B cell (primary cell): Measurements from ENCODE around the gene MCRS1. TPM values are rescaled to one million over a fixed set of nuclear protein-coding genes. Genes with fewer than 3 reads are reported as not detected.

Source experiments
- ATAC-seq: fragments of 200-7000 bp; cut with Tn5 transposase; one replicate; pipeline ENCODE4 v1.10.0; 2021; ENCODE audit warnings: low read depth, mild to moderate bottlenecking, moderate number of reproducible peaks, moderate library complexity
- CTCF ChIA-PET: fragments of 350-600 bp; sonication (Branson Sonifier 250); formaldehyde crosslinking; loops from one replicate; lab custom pipeline; 2021; ENCODE audit warnings: antibody characterized with exemption, inconsistent platforms; lab: Charles Lee
- POLR2A ChIA-PET: fragments of 350-600 bp; sonication (Branson Sonifier 250); formaldehyde crosslinking; loops from one replicate; lab custom pipeline; 2021; ENCODE audit warnings: antibody characterized with exemption; lab: Charles Lee
- DNase-seq: peaks from one replicate; pipeline ENCODE4 v3.0.0; 2013
- H2AFZ ChIP-seq: 2 replicates; pipeline ENCODE4 v1.6.1; 2012; ENCODE audit warnings: mild to moderate bottlenecking, low read depth, low read length; ENCODE audit not compliant: insufficient read depth, poor library complexity, severe bottlenecking
- H3K27ac ChIP-seq, 2 donors: 1 replicate in 1 of 2; 2 replicates in 1 of 2; pipeline ENCODE4 v1.5.1; 2012 to 2013; ENCODE audit warnings: low read length in 2 of 2, mild to moderate bottlenecking in 2 of 2, moderate library complexity in 1 of 2
- H3K27me3 ChIP-seq, 4 experiments: fragments of 200-600 bp in 1 of 4; sonication (generic) in 1 of 4; replicated peaks in 1 of 4; 1 replicate in 2 of 4; 2 replicates in 2 of 4; pipeline versions ENCODE4 v1.6.1 to v1.7.0; 2013 to 2016; ENCODE audit warnings: low read length in 3 of 4, mild to moderate bottlenecking in 2 of 4, mixed read lengths in 1 of 4, moderate library complexity in 1 of 4; ENCODE audit not compliant: insufficient read depth in 4 of 4, control insufficient read depth in 3 of 4; ENCODE audit errors: control extremely low read depth in 1 of 4
- H3K36me3 ChIP-seq, 2 experiments: replicated peaks in 1 of 2; 1 replicate in 1 of 2; 2 replicates in 1 of 2; pipeline versions ENCODE4 v1.6.1 to v1.7.1; 2013; ENCODE audit warnings: low read length in 1 of 2; ENCODE audit not compliant: insufficient read depth in 2 of 2, control insufficient read depth in 1 of 2; ENCODE audit errors: control extremely low read depth in 1 of 2, extremely low read depth in 1 of 2
- H3K4me1 ChIP-seq, 2 donors: fragments of 200-600 bp in 1 of 2; sonication (generic) in 1 of 2; 1 replicate in 1 of 2; 2 replicates in 1 of 2; pipeline versions ENCODE4 v1.5.1 to v1.6.1; 2013 to 2017; ENCODE audit warnings: low read length in 2 of 2; ENCODE audit not compliant: control insufficient read depth in 2 of 2, insufficient read depth in 2 of 2
- H3K4me2 ChIP-seq: replicated peaks from 2 replicates; pipeline ENCODE3; 2012; ENCODE audit warnings: mild to moderate bottlenecking, low read depth, low read length; ENCODE audit not compliant: poor library complexity, severe bottlenecking
- H3K4me3 ChIP-seq, 5 experiments: fragments of 200-600 bp in 1 of 5; sonication (generic) in 1 of 5; 1 replicate in 3 of 5; 2 replicates in 2 of 5; pipeline versions ENCODE4 v1.5.1 to v1.7.0; 2011 to 2016; ENCODE audit warnings: low read length in 4 of 5, mild to moderate bottlenecking in 4 of 5, low read depth in 2 of 5, control low read depth in 1 of 5, moderate library complexity in 1 of 5; ENCODE audit not compliant: insufficient read depth in 1 of 5; ENCODE audit errors: control extremely low read depth in 1 of 5, extremely low read depth in 1 of 5
- H3K79me2 ChIP-seq: fragments of 200-600 bp; sonication (generic); one replicate; pipeline ENCODE4 v1.6.0; 2016; ENCODE audit warnings: low read length; ENCODE audit not compliant: control insufficient read depth, insufficient read depth
- H3K9ac ChIP-seq: fragments of 200-600 bp; sonication (generic); 2 replicates; pipeline ENCODE4 v1.6.1; 2017; ENCODE audit warnings: mild to moderate bottlenecking, low read length, moderate library complexity
- H3K9me3 ChIP-seq, 3 donors: one replicate each; pipeline versions ENCODE4 v1.6.1 to v1.7.1; 2013; ENCODE audit warnings: low read length in 2 of 3; ENCODE audit not compliant: control insufficient read depth in 2 of 3, insufficient read depth in 1 of 3; ENCODE audit errors: control extremely low read depth in 1 of 3
- H4K20me1 ChIP-seq: 2 replicates; pipeline ENCODE4 v1.6.0; 2012; ENCODE audit warnings: mild to moderate bottlenecking, low read length; ENCODE audit not compliant: insufficient read depth, control insufficient read depth, poor library complexity, severe bottlenecking
- H3K27ac Mint-ChIP-seq: one replicate; pipeline ENCODE4 v1.8.0; 2021; ENCODE audit warnings: mixed read lengths
- H3K27me3 Mint-ChIP-seq: one replicate; pipeline ENCODE4 v1.8.0; 2021; ENCODE audit warnings: mixed read lengths
- H3K4me1 Mint-ChIP-seq: one replicate; pipeline ENCODE4 v1.8.0; 2021; ENCODE audit warnings: mixed read lengths
- H3K4me3 Mint-ChIP-seq: one replicate; pipeline ENCODE4 v1.8.0; 2021; ENCODE audit warnings: mixed read lengths
- H3K9me3 Mint-ChIP-seq: one replicate; pipeline ENCODE4 v1.8.0; 2022; ENCODE audit warnings: mixed read lengths; ENCODE audit not compliant: insufficient read depth
- EZH2 ChIP-seq: IDR thresholded peaks from 2 replicates; pipeline ENCODE4 v1.6.1; 2012; ENCODE audit warnings: borderline replicate concordance, low read depth, mild to moderate bottlenecking, moderate library complexity, low read length; ENCODE audit not compliant: insufficient read depth, poor library complexity, severe bottlenecking
- WGBS: methylation state at CpG from one replicate; pipeline ENCODE4 v1.1.5; 2013; ENCODE audit warnings: missing lambda C conversion rate; ENCODE audit not compliant: insufficient coverage; 5-methylcytosine and 5-hydroxymethylcytosine counted together
- intact Hi-C: fragments of 100-400 bp; cut with micrococcal nuclease; formaldehyde crosslinking; loops from one replicate; pipeline ENCODE4 v1.10.0; 2022
- polyA minus RNA-seq: library from RNA; depleted of rRNA, polyadenylated mRNA; stranded (reverse); fragments of >200 nt; gene quantifications from 2 replicates; pipeline ENCODE4 v1.2.3, GENCODE V29; 2012
- polyA plus RNA-seq: library from polyadenylated mRNA; depleted of rRNA; stranded (reverse); fragments of >200 nt; gene quantifications from 2 replicates; pipeline ENCODE4 v1.2.3, GENCODE V29; 2012
- total RNA-seq, 2 donors: library from RNA; stranded (reverse); fragments of 120-200 nt in 1 of 2; gene quantifications; 1 replicate in 1 of 2; 2 replicates in 1 of 2; pipeline versions ENCODE4 v1.2.3 to v1.2.4, GENCODE V29; 2013 to 2022
- TF ChIP-seq, protein P1 (sequence below): fragments of 200-600 bp; IDR thresholded peaks from one replicate; pipeline ENCODE4 v1.8.0; 2022; ENCODE audit warnings: antibody characterized with exemption, mild to moderate bottlenecking

MCRS1 gene, protein sequence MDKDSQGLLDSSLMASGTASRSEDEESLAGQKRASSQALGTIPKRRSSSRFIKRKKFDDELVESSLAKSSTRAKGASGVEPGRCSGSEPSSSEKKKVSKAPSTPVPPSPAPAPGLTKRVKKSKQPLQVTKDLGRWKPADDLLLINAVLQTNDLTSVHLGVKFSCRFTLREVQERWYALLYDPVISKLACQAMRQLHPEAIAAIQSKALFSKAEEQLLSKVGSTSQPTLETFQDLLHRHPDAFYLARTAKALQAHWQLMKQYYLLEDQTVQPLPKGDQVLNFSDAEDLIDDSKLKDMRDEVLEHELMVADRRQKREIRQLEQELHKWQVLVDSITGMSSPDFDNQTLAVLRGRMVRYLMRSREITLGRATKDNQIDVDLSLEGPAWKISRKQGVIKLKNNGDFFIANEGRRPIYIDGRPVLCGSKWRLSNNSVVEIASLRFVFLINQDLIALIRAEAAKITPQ
- total RNA-seq = 81.1 and 84.3 TPM in 2 replicates
- 54.8 TPM for total RNA-seq (2013)
- 107 and 123 TPM in 2 replicates for polyA plus RNA-seq
- 39.1 and 71.9 TPM in 2 replicates for polyA minus RNA-seq

DNA sequence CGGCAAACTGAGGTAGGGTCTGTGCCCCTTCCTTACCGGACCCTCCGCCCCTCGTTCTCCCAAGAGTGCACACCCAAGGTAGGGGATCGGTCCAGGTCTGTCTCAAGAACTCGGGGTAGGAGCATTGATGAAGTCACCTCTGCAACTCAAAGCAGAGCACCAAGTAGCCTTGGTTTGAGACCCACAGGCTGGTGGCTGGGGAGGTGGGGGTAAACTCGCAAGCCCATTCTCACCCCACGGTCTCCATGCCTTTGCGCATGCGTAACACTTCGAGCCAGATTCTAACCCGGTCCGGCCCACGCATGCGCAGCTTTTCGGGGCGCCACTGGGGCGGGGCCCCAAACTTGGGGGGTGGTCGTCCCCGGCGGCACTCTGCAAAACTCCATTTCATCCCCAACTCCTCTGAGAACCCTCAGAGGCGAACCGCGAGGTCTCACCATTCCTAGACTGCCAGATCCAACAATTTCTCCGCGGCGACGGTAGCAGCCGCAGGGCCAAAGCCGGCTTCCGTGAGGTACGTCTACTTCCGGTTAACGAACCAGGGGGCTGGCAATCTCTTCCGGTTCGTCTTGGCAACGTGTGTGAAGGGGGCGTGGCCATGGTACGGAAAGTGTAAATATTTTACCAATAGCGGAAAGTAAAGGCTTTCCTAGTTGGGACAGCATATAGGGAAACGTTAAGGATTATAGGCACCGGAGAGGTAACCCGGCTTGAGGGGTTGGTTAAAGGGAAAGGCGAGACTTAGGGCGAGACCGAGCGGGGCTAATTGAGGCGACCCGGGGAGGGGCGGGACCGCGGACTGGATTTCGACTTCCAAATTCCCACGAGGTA is at the start of gene MCRS1:
Gene MCRS1, minus strand, starts transcription at position 532 of the 831 bp plus-strand sequence. CDS start 1,411 bp downstream, outside the sequence.
- peak; percentile 92 for ATAC-seq
- peak within 1 kb of the TSS; percentile 91 for H3K4me2 ChIP-seq
- DNase-seq = peak; percentile 96
- Mint-ChIP-seq H3K4me1 (peaks cover 28% of the 10 kb centered on the region), H3K27me3 (no peaks in the 10 kb centered on the region), H3K4me3 (peak within 1 kb of the TSS; percentile 99), H3K9me3 (no peaks in the 10 kb centered on the region), H3K27ac (peak within 1 kb of the TSS; percentile 99)
- intact Hi-C loops = loop anchor here (1.0 to 5.0 kb wide), 4 partner anchors 30 to 259 kb away; partner anchors contain the start of genes NCKAP5L and TMBIM6
- no peak for TF ChIP-seq EZH2
- TF ChIP-seq, protein P1, sequence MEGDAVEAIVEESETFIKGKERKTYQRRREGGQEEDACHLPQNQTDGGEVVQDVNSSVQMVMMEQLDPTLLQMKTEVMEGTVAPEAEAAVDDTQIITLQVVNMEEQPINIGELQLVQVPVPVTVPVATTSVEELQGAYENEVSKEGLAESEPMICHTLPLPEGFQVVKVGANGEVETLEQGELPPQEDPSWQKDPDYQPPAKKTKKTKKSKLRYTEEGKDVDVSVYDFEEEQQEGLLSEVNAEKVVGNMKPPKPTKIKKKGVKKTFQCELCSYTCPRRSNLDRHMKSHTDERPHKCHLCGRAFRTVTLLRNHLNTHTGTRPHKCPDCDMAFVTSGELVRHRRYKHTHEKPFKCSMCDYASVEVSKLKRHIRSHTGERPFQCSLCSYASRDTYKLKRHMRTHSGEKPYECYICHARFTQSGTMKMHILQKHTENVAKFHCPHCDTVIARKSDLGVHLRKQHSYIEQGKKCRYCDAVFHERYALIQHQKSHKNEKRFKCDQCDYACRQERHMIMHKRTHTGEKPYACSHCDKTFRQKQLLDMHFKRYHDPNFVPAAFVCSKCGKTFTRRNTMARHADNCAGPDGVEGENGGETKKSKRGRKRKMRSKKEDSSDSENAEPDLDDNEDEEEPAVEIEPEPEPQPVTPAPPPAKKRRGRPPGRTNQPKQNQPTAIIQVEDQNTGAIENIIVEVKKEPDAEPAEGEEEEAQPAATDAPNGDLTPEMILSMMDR = no peak
- peak within 1 kb of the TSS; percentile 91 to 97 for H3K27ac ChIP-seq
- under 1% methylated on average over 48 of the region's 54 CpGs for WGBS
- H3K27me3 ChIP-seq = no peaks in the 10 kb centered on the region
- peaks cover 40% of the 10 kb centered on the region for H4K20me1 ChIP-seq
- H3K79me2 ChIP-seq = peaks cover 73% of the 10 kb centered on the region
- ChIA-PET POLR2A (interaction anchor here (0.6 to 1.5 kb wide), 5 partner anchors 13 to 703 kb away, joined by 3 to 12 read pairs (median 4); partner anchors contain the start of genes RND1 and TROAP), CTCF (interaction anchor here (0.6 to 1.5 kb wide), 5 partner anchors 16 to 884 kb away, joined by 3 to 6 read pairs (median 3); no protein-coding TSS in a partner anchor)
- peaks cover 15 to 29% of the 10 kb centered on the region in 2 donors for H3K4me1 ChIP-seq
- H3K9me3 ChIP-seq = no peaks in the 10 kb centered on the region
- peak within 1 kb of the TSS; percentile 97 for H3K9ac ChIP-seq
- H3K4me3 ChIP-seq = peak within 1 kb of the TSS; percentile 62 to 98 (median 91)
- peaks cover 0 to 35% of the 10 kb centered on the region in 2 experiments for H3K36me3 ChIP-seq
- peak within 1 kb of the TSS; percentile 97 for H2AFZ ChIP-seq
